ENCODE data around the gene CLIP1. TPM values are rescaled to one million over a fixed set of nuclear protein-coding genes. Genes with fewer than 3 reads are reported as not detected.
"Not testable (repeated sequence)": the region's sequence is repeated elsewhere in the genome, so short reads cannot be mapped to it uniquely, and the experiment has no call there.

The CLIP1 gene
- total RNA-seq, 2 experiments from 2014 or later: 52.0 to 54.9 TPM

GRCh38 chr12:122371475-122372045 is 50.9 kb downstream of the CLIP1 start:
- Histone ChIP-seq H3K9me3 (ENCODE audit: control insufficient read depth in 1 of 2, insufficient read depth in 1 of 2, low read length in 2 of 2) (no peaks in the 10 kb centered on the region), H3K4me1 (ENCODE audit: insufficient read depth, low read length) (peaks cover 5% of the 10 kb centered on the region), H3K36me3 (ENCODE audit: insufficient read depth, low read length) (peaks cover 39% of the 10 kb centered on the region), H3K27me3 (ENCODE audit: control insufficient read depth in 1 of 2, insufficient read depth in 2 of 2, low read length in 2 of 2) (no peaks in the 10 kb centered on the region), H3K4me3 (ENCODE audit: low read length) (no peak overlapping the region), H3K27ac (ENCODE audit: low read depth in 1 of 2, low read length in 2 of 2) (no peak overlapping the region)
- peaks cover 18% of the 10 kb centered on the region for H3K4me1 Mint-ChIP-seq (ENCODE audit: low read depth)
- TF ChIP-seq, protein P1, sequence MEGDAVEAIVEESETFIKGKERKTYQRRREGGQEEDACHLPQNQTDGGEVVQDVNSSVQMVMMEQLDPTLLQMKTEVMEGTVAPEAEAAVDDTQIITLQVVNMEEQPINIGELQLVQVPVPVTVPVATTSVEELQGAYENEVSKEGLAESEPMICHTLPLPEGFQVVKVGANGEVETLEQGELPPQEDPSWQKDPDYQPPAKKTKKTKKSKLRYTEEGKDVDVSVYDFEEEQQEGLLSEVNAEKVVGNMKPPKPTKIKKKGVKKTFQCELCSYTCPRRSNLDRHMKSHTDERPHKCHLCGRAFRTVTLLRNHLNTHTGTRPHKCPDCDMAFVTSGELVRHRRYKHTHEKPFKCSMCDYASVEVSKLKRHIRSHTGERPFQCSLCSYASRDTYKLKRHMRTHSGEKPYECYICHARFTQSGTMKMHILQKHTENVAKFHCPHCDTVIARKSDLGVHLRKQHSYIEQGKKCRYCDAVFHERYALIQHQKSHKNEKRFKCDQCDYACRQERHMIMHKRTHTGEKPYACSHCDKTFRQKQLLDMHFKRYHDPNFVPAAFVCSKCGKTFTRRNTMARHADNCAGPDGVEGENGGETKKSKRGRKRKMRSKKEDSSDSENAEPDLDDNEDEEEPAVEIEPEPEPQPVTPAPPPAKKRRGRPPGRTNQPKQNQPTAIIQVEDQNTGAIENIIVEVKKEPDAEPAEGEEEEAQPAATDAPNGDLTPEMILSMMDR (IDR thresholded peaks at IDR 0.05): no peak
- H3K36me3 Mint-ChIP-seq (ENCODE audit: low read depth): peaks cover 73% of the 10 kb centered on the region
- H3K27ac Mint-ChIP-seq: peak overlapping the region; percentile 34
- intact Hi-C loops (cut with DNase I, micrococcal nuclease): no loop called here
- ATAC-seq (ENCODE audit: poor library complexity) (no peak), DNase-seq (no peak)
- ChIA-PET POLR2A (no interaction called here), CTCF (no interaction called here)
- no peaks in the 10 kb centered on the region for H3K27me3 Mint-ChIP-seq
- no peak overlapping the region for H3K4me3 Mint-ChIP-seq
- H3K9me3 Mint-ChIP-seq: no peaks in the 10 kb centered on the region

DNA sequence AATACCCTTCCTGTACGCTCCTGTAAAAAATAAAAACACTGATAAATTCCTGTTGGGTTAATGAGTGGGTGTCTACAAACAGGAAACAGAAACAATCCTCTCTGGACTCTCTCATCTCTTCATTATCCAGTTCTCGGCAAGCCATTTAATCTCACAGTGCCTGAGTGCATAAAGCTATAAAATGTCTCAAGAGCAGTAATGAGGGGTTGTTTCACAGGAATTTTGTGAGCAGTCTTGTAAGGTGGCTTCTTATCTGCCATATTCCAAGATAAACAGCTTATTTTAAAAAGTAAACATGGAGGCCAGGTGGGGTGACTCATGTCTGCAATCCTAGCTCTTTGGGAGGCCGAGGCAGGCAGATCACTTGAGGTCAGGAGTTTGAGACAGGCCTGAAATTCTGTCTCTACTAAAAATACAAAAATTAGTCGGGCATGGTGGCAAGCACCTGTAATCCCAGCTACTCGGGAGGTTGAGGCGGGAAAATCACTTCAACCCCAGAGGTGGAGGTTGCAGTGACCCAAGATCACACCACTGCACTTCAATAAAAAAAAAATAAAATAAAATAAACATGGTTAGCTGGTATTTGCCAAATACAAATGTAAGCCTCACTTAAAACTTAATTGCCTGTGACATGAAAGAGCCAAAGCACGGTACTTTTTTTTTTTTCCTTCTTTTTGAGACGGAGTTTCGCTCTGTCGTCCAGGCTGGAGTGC is 54.0 kb downstream of the CLIP1 start:
- intact Hi-C loops (cut with DNase I, micrococcal nuclease): no loop called here
- Histone ChIP-seq H3K27ac (ENCODE audit: low read depth in 1 of 2, low read length in 2 of 2) (no peak overlapping the region), H3K9me3 (ENCODE audit: control insufficient read depth in 1 of 2, insufficient read depth in 1 of 2, low read length in 2 of 2) (no peaks in the 10 kb centered on the region), H3K36me3 (ENCODE audit: insufficient read depth, low read length) (peaks cover 23% of the 10 kb centered on the region), H3K4me3 (ENCODE audit: low read length) (no peak overlapping the region), H3K27me3 (ENCODE audit: control insufficient read depth in 1 of 2, insufficient read depth in 2 of 2, low read length in 2 of 2) (no peaks in the 10 kb centered on the region), H3K4me1 (ENCODE audit: insufficient read depth, low read length) (peaks cover 5% of the 10 kb centered on the region)
- Mint-ChIP-seq H3K27me3 (no peaks in the 10 kb centered on the region), H3K36me3 (ENCODE audit: low read depth) (peaks cover 65% of the 10 kb centered on the region), H3K27ac (no peak overlapping the region), H3K9me3 (no peaks in the 10 kb centered on the region), H3K4me1 (ENCODE audit: low read depth) (peaks cover 18% of the 10 kb centered on the region), H3K4me3 (no peak overlapping the region)
- ATAC-seq (ENCODE audit: poor library complexity) (no peak), DNase-seq (no peak)
- ChIA-PET POLR2A (no interaction called here), CTCF (no interaction called here)
- TF ChIP-seq, protein P1 (IDR thresholded peaks at IDR 0.05): no peak

GRCh38 chr12:122367632-122368031 is 54.8 kb downstream of the CLIP1 start:
- H3K27me3 ChIP-seq (ENCODE audit: control insufficient read depth in 1 of 2, insufficient read depth in 2 of 2, low read length in 2 of 2); H3K9me3 ChIP-seq (ENCODE audit: control insufficient read depth in 1 of 2, insufficient read depth in 1 of 2, low read length in 2 of 2); H3K9me3 Mint-ChIP-seq; ATAC-seq (ENCODE audit: poor library complexity); intact Hi-C loops (cut with DNase I, micrococcal nuclease); H3K4me3 ChIP-seq (ENCODE audit: low read length); H3K27me3 Mint-ChIP-seq; POLR2A ChIA-PET; H3K27ac ChIP-seq (ENCODE audit: low read depth in 1 of 2, low read length in 2 of 2); DNase-seq; CTCF ChIA-PET; H3K4me3 Mint-ChIP-seq; H3K27ac Mint-ChIP-seq; H3K4me1 ChIP-seq (ENCODE audit: insufficient read depth, low read length): not testable (repeated sequence)
- H3K36me3 ChIP-seq (ENCODE audit: insufficient read depth, low read length): peaks cover 31% of the 10 kb centered on the region
- H3K36me3 Mint-ChIP-seq (ENCODE audit: low read depth): peaks cover 70% of the 10 kb centered on the region
- H3K4me1 Mint-ChIP-seq (ENCODE audit: low read depth): peaks cover 16% of the 10 kb centered on the region

All from CD4-positive, alpha-beta T cell (primary cell).